Naive B cell (primary cell): ENCODE results near the gene EVX1. TPM values are rescaled to one million over a fixed set of nuclear protein-coding genes. Genes with fewer than 3 reads are reported as not detected.

ENCODE experiments used
- ATAC-seq, 2 donors: fragments of 150-1000 bp; cut with Tn5 transposase; 2 replicates each; pipeline ENCODE4 v1.10.0; 2021; ENCODE audit warnings: low read depth in 2 of 2, mild to moderate bottlenecking in 2 of 2, moderate library complexity in 2 of 2
- DNase-seq: peaks from one replicate; pipeline ENCODE4 v3.0.0; 2022
- H3K27ac Mint-ChIP-seq, 6 donors: one replicate each; pipeline ENCODE4 v1.8.0; 2020 to 2022; ENCODE audit warnings: mild to moderate bottlenecking in 6 of 6, mixed read lengths in 6 of 6, moderate library complexity in 5 of 6, inconsistent platforms in 2 of 6
- H3K27me3 Mint-ChIP-seq, 3 donors: one replicate each; pipeline ENCODE4 v1.8.0; 2021 to 2022; ENCODE audit warnings: mixed read lengths in 3 of 3, mild to moderate bottlenecking in 1 of 3
- H3K36me3 Mint-ChIP-seq, 2 donors: one replicate each; pipeline ENCODE4 v1.8.0; 2020 to 2022; ENCODE audit warnings: mixed read lengths in 2 of 2, inconsistent platforms in 1 of 2, mild to moderate bottlenecking in 1 of 2
- H3K4me1 Mint-ChIP-seq, 3 donors: one replicate each; pipeline ENCODE4 v1.8.0; 2020 to 2022; ENCODE audit warnings: mixed read lengths in 3 of 3, inconsistent platforms in 1 of 3, mild to moderate bottlenecking in 1 of 3, moderate library complexity in 1 of 3
- H3K4me3 Mint-ChIP-seq, 8 donors: one replicate each; pipeline ENCODE4 v1.8.0; 2020 to 2022; ENCODE audit warnings: mild to moderate bottlenecking in 8 of 8, mixed read lengths in 8 of 8, moderate library complexity in 8 of 8, inconsistent platforms in 2 of 8
- H3K9me3 Mint-ChIP-seq, 7 donors: one replicate each; pipeline ENCODE4 v1.8.0; 2020 to 2022; ENCODE audit warnings: mixed read lengths in 7 of 7, mild to moderate bottlenecking in 5 of 7, inconsistent platforms in 2 of 7, moderate library complexity in 1 of 7
- polyA plus RNA-seq, 6 donors: library from polyadenylated mRNA; unstranded; fragments of 300-500 nt; fragmentation: Illumina TruSeq; gene quantifications; one replicate each; pipeline ENCODE4 v1.2.3, GENCODE V29; 2021; ENCODE audit warnings: low read depth in 6 of 6

The EVX1 gene
- polyA plus RNA-seq, 6 donors from 2014 or later = not detected

DNA sequence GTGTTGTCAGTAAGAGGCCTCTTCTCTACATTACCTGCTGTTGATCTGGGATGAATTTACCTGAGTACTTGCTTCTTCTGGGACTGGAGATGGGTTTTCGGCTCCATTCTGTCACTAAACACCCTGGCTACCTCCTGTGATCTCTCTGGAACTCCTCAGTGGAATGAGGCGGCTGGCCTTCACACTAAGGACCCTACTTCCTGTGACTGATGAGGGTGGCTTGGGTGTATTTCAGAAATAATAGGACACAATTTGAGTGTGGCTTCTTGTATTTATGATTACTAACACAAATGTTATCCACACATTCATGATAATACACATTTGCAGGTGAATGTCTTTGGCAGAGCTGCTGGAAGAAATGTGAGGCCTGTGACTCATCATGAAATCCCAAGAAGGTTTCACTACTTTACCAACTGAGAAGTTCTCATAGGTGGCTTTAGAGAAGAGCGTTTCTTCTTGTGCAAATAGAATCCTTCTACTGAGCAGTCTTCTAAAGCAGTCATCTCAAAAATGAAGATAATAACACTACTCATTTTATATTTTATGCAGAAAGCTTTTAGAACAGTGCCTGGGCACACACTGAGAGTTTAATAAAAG, 21.3 kb upstream of the EVX1 start:
- DNase-seq (no peak), ATAC-seq (no peak)
- Mint-ChIP-seq H3K27me3 (peaks cover 78 to 90% (median 85%) of the 10 kb centered on the region in 3 donors), H3K4me3 (peak overlapping the region in 4 of 8 donors; percentile 25 to 59 (median 48)), H3K36me3 (no peaks in the 10 kb centered on the region), H3K27ac (no peak overlapping the region), H3K9me3 (peaks cover 0 to 3% (median 0%) of the 10 kb centered on the region in 7 donors), H3K4me1 (peaks cover 0 to 11% (median 9%) of the 10 kb centered on the region in 3 donors)

DNA sequence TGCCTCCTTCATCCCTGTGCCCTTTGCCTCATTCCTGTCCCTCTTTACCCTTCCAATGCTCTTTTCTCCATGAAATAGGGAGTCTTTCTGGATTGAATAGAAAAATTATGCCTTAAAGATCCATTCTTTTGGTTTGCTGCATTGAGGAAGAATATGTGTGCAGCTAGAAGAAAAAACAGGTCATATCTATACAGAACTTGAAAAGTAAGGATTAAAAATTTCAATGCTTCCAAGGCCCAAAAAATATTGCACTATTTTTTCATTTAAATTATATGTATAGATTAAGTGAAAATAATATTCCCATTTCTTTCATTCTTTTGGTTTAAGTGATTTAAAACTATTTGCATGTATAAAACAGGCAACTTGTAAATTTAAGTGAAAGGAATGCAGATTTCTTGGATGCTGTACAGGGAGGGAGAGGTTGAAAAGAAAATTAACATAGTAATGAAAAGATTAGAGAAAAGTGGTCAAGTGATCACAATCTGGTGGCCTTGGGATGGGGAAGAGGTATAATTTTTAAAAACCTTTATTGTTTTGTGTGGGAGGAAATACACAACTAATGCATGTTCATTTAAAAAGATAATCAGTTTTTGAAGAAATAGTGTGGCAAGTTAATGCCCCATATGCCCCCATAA, 18.5 kb upstream of the EVX1 start:
- Mint-ChIP-seq H3K36me3 (no peaks in the 10 kb centered on the region), H3K9me3 (peaks cover 0 to 3% (median 0%) of the 10 kb centered on the region in 7 donors), H3K4me1 (peaks cover 0 to 11% (median 9%) of the 10 kb centered on the region in 3 donors), H3K27ac (no peak overlapping the region), H3K27me3 (peaks cover 82 to 89% (median 85%) of the 10 kb centered on the region in 3 donors), H3K4me3 (no peak overlapping the region)
- no peak for ATAC-seq
- no peak for DNase-seq

DNA sequence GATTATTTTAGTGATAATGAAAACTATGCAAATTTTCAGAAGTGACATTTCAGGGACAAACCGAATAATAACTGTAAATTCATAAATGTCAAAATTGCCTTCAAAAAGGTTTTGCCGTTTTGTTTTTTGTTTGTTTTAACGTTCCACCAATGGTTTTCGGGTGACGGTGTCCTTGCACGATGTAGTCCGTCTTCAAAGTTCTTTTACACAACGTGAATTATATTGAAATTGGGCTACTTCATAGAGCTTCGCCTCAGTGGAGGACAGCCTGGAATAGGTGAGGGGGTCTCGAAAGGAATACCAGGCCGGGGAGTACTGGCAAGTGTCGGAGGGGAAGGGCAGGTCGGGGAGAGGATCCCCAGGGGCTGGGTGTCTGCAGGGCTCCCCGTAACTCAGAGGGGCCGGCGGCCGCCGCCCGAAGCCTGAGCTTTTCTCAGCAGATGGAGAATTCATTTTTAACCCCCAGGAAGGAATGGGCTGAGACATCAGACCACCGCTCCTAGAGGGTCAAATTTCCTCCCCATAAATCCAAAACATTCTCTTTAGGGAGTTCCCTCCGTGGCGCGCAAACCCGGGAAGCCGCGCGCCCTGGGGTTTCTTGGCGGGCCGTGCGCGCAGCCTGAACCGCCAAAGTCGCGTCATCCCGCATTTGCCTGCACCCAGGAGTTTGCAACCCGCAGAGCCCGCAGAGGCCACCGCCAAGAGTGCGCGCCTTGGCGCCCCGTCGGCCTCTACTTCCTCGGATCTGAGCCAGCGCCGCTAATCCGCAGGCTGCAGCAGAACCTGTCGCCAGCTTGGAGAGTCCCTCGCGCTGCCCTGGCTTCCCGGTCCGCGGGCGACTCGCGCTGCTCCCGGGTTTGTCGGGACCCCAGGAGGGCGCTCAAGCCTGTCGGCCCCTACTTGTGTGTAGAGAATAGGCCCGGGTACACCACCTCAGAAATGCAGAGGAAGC, 17.3 kb upstream of the EVX1 start:
- ATAC-seq = no peak
- H3K4me1 Mint-ChIP-seq = peaks cover 0 to 4% (median 3%) of the 10 kb centered on the region in 3 donors
- H3K36me3 Mint-ChIP-seq = no peaks in the 10 kb centered on the region
- H3K4me3 Mint-ChIP-seq = no peak overlapping the region
- H3K9me3 Mint-ChIP-seq = peaks cover 0 to 3% (median 0%) of the 10 kb centered on the region in 7 donors
- DNase-seq = no peak
- H3K27me3 Mint-ChIP-seq = peaks cover 83 to 86% (median 84%) of the 10 kb centered on the region in 3 donors
- peak overlapping the region in 3 of 6 donors; percentile 80 to 92 (median 85) for H3K27ac Mint-ChIP-seq

- no peaks in the 10 kb centered on the region for H3K36me3 Mint-ChIP-seq
- no peaks in the 10 kb centered on the region for H3K4me1 Mint-ChIP-seq
- H3K4me3 Mint-ChIP-seq = no peak overlapping the region
- DNase-seq = no peak
- no peak overlapping the region for H3K27ac Mint-ChIP-seq
- no peak for ATAC-seq
- H3K27me3 Mint-ChIP-seq = peaks cover 62 to 69% (median 64%) of the 10 kb centered on the region in 3 donors
- H3K9me3 Mint-ChIP-seq = peaks cover 0 to 3% (median 0%) of the 10 kb centered on the region in 7 donors
Observed at GRCh38 chr7:27229448-27229847, 13.2 kb upstream of the EVX1 start.

- Mint-ChIP-seq H3K4me1 (peaks cover 8 to 22% (median 20%) of the 10 kb centered on the region in 3 donors), H3K27me3 (peaks cover 63 to 80% (median 63%) of the 10 kb centered on the region in 3 donors), H3K27ac (peak overlapping the region in 2 of 6 donors; percentile 4 to 73), H3K36me3 (no peaks in the 10 kb centered on the region), H3K4me3 (peak overlapping the region in 5 of 8 donors; percentile 22 to 79 (median 59)), H3K9me3 (peaks cover 0 to 6% (median 0%) of the 10 kb centered on the region in 7 donors)
- ATAC-seq (no peak), DNase-seq (no peak)
Observed at GRCh38 chr7:27235387-27236311, 7.0 kb upstream of the EVX1 start.

DNA sequence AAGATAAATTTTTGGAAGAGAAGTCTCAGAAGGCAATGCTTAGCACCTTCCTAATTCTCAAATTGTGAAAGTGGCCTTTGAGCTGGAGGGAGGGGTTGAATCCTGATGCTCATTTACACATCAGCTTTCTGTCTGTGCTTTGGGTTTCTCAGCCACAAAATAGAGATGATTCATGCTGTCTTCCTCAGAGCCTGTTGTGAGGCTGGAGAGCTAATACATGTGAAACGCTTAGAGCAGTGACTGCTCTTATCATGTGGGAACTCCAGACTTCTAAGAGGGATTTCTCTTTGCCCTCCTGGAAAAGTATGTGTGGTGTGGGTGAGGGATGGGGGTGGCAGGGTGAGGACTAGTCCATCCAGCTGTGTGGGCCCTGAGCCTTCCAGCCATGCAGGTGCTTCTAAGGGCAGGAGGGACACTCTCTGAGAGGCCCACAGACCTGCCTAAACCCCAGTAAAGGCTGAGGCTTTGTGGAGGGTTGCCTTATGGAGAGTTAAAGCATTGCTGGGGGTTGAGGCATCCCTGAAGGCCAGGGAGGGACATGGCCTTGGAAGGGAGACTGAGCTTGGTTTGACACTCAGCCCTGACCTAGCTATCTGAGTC, 4.8 kb upstream of the EVX1 start:
- H3K4me3 Mint-ChIP-seq = peak overlapping the region in 2 of 8 donors; percentile 55 to 64
- H3K36me3 Mint-ChIP-seq = no peaks in the 10 kb centered on the region
- peaks cover 72 to 96% (median 81%) of the 10 kb centered on the region in 3 donors for H3K27me3 Mint-ChIP-seq
- ATAC-seq (no peak), DNase-seq (no peak)
- peaks cover 17 to 24% (median 22%) of the 10 kb centered on the region in 3 donors for H3K4me1 Mint-ChIP-seq
- H3K9me3 Mint-ChIP-seq = peaks cover 0 to 12% (median 0%) of the 10 kb centered on the region in 7 donors
- H3K27ac Mint-ChIP-seq = peak overlapping the region in 1 of 6 donors; percentile 17

DNA sequence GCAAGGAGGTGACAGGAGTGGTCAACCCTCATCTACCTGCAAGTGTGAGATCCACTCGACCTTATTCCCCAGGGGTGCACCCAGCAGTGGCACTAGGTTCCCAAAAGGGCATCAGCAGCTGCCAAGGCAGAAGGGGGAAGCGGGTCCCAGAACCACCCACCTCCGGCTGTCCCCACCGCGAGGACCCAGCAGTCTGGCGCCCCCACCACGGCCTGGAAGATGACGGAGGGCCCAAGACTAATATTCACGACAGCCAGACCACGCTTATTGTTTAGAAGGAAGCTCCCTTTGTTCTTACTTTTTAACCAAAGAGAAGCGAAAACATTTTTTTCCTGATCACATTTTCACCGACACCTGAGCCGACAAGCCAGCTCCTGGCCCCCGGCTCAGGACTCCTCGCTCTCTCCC, 3.6 kb upstream of the EVX1 start:
- H3K4me3 Mint-ChIP-seq = peak overlapping the region; percentile 7 to 79 (median 46)
- no peaks in the 10 kb centered on the region for H3K36me3 Mint-ChIP-seq
- peak overlapping the region in 1 of 6 donors; percentile 93 for H3K27ac Mint-ChIP-seq
- peaks cover 21 to 30% (median 27%) of the 10 kb centered on the region in 3 donors for H3K4me1 Mint-ChIP-seq
- peaks cover 67 to 93% (median 89%) of the 10 kb centered on the region in 3 donors for H3K27me3 Mint-ChIP-seq
- ATAC-seq (no peak), DNase-seq (no peak)
- H3K9me3 Mint-ChIP-seq = peaks cover 0 to 16% (median 1%) of the 10 kb centered on the region in 7 donors

- H3K27me3 Mint-ChIP-seq = peaks cover 66 to 93% (median 89%) of the 10 kb centered on the region in 3 donors
- peaks cover 0 to 4% of the 10 kb centered on the region in 2 donors for H3K36me3 Mint-ChIP-seq
- H3K4me1 Mint-ChIP-seq = peaks cover 24 to 32% (median 30%) of the 10 kb centered on the region in 3 donors
- H3K4me3 Mint-ChIP-seq = peak overlapping the region; percentile 30 to 87 (median 54)
- ATAC-seq (peak in 1 of 2 donors; percentile 30), DNase-seq (no peak)
- peaks cover 0 to 16% (median 5%) of the 10 kb centered on the region in 7 donors for H3K9me3 Mint-ChIP-seq
- peak overlapping the region in 3 of 6 donors; percentile 16 to 93 (median 93) for H3K27ac Mint-ChIP-seq
Observed at GRCh38 chr7:27239387-27240014, 3.1 kb upstream of the EVX1 start.

GRCh38 chr7:27240015-27240731, 2.4 kb upstream of the EVX1 start:
- H3K4me3 Mint-ChIP-seq = peak overlapping the region in 5 of 8 donors; percentile 25 to 87 (median 52)
- no peak for DNase-seq
- H3K9me3 Mint-ChIP-seq = peaks cover 0 to 17% (median 5%) of the 10 kb centered on the region in 7 donors
- peak overlapping the region in 3 of 6 donors; percentile 16 to 93 (median 73) for H3K27ac Mint-ChIP-seq
- peaks cover 25 to 38% (median 30%) of the 10 kb centered on the region in 3 donors for H3K4me1 Mint-ChIP-seq
- ATAC-seq = no peak
- peaks cover 0 to 4% of the 10 kb centered on the region in 2 donors for H3K36me3 Mint-ChIP-seq
- H3K27me3 Mint-ChIP-seq = peaks cover 62 to 93% (median 89%) of the 10 kb centered on the region in 3 donors

DNA sequence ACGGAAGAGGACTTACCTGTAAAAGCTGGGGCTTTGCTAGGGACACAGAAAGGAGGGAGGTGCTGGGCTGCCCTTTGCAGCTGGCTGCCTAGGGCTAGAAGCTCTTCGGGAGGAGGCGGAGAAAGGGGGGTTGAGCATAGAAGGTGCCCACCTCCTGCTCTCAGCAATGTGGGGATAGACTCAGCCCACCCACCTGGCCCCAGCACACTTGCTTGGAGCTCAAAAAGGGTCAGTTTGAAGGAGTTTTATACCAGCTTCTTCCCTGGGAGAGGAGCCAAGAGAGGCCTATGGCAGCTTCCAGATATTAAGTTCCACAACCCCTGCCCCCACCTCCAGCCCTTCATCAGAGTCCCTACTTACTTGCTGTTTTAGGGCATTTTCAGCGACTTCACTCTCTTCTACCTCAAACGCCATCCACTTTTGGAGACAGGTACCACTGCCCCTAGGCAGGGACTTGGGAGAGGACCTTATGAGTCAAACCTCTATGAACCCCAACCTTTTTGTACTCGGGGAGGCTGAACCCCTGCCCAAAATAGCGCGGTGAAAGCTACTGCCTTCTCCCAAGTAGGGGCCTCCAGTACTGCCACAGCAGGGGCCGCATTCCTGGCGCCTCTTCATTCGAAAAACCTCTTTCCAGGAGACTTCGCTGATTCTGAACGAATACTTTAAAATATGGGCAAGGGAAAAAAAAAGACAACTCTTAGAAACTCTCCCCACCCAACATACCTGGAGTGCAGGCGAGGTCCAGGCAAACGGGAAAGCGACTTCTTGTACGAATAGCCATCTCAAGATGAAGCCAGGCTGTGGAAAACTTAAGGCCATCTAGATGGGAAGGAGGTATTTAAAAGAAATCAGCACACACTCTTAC, 1.2 kb upstream of the EVX1 start:
- peak overlapping the region in 3 of 6 donors; percentile 5 to 95 (median 80) for H3K27ac Mint-ChIP-seq
- no peak for DNase-seq
- H3K9me3 Mint-ChIP-seq = peaks cover 0 to 17% (median 6%) of the 10 kb centered on the region in 7 donors
- H3K36me3 Mint-ChIP-seq = peaks cover 0 to 4% of the 10 kb centered on the region in 2 donors
- H3K27me3 Mint-ChIP-seq = peaks cover 55 to 93% (median 80%) of the 10 kb centered on the region in 3 donors
- peak overlapping the region in 5 of 8 donors; percentile 29 to 87 (median 55) for H3K4me3 Mint-ChIP-seq
- ATAC-seq = no peak
- H3K4me1 Mint-ChIP-seq = peaks cover 22 to 28% (median 23%) of the 10 kb centered on the region in 3 donors
